ENCODE results near the gene CCDC9B. TPM values are rescaled to one million over a fixed set of nuclear protein-coding genes. Genes with fewer than 3 reads are reported as not detected.

CCDC9B gene
- total RNA-seq, 1 donor from 2014 or later: 0.41 TPM

DNA sequence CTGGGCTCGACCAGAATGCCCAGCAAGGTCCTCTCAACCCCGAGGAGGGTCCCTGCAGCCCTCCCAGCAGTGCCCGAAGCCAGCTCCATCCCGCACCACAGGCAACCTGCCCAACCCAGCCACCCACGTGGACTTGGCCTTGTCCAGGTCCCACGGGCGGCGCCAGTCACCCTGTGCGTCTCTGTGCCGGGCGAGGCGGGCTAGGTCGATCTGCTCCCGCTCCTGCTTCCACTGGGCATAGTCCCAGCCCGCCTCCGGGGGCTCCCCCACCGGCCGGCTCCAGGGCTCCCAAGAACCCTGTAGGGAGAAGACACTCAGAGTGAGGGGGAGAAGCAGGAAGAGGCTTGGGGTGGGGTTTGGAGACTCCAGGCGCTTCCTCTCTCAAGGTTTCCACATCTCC is 3.1 kb downstream of the CCDC9B start:
- no peak for DNase-seq (ENCODE audit: low spot score)
- no peak overlapping the region for H3K27ac Mint-ChIP-seq
- H3K36me3 Mint-ChIP-seq (ENCODE audit: low read depth): no peaks in the 10 kb centered on the region
- H3K27me3 Mint-ChIP-seq (ENCODE audit: low read depth): no peaks in the 10 kb centered on the region
- intact Hi-C loops (cut with micrococcal nuclease): no loop called here
- H3K9me3 Mint-ChIP-seq: no peaks in the 10 kb centered on the region
- H3K4me3 Mint-ChIP-seq (ENCODE audit: low read depth): no peak overlapping the region
- peaks cover 10% of the 10 kb centered on the region for H3K4me1 Mint-ChIP-seq (ENCODE audit: low read depth)

DNA sequence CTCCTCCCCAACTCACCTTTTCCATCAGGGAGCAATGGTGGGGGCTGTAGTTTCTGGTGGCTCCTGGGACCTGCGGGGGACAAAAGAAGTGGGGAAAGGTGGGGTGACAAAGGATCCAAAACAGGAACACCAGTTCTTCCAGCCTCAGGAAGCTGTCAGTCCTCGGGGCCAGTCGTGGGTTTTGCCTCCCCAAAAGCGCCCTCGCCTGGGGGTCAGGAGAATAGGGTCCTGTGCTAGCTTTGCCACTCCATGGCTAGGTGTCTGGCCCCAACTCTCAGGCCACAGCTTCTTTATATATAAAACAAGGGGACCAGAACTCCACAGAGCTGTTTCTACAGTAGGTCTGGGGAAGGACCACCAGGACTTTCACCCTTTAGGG is 4.0 kb downstream of the CCDC9B start:
- Mint-ChIP-seq H3K27me3 (ENCODE audit: low read depth) (no peaks in the 10 kb centered on the region), H3K27ac (no peak overlapping the region), H3K9me3 (no peaks in the 10 kb centered on the region), H3K4me1 (ENCODE audit: low read depth) (peaks cover 10% of the 10 kb centered on the region), H3K4me3 (ENCODE audit: low read depth) (no peak overlapping the region), H3K36me3 (ENCODE audit: low read depth) (no peaks in the 10 kb centered on the region)
- no peak for DNase-seq (ENCODE audit: low spot score)
- intact Hi-C loops (cut with micrococcal nuclease): no loop called here

DNA sequence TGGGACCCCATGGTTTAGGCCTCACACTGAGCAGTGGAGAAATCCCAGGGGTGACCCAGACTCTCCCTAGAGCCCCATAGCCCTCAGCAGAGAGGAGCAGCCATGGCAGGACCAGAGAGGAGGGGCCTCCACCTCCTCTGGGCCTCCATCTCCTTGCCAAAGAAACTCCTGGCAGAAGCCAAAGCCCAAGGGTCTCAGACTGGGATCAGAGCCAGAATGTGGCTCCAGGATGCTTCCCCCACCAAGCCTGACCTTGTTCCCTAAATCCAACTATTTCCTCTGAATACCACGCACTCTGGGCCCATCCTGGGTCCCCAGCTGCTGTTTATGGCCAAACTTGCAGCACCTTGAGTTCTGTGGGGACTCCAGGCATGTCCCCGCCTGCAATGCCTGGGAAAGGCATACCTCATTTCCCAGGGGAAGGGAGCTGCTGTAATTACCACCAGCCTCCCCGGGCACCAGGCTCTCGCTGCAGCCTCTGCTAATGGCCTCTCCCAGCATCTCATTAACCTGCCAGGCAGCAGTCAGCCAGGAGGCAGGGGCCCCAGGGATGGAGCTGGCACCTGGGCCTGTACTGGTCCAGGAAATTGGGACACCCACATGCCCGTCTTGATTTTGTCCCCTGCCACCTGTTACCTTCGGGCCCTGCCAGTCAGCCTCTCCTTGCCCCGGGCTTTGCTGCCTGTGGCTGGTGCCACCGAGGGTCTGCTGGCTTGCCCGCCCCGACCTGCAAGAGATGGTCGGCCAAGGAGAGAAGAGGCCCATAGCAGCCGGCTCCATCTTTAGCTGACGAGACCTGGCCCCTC is 4.6 kb downstream of the CCDC9B start:
- no peak overlapping the region for H3K27ac Mint-ChIP-seq
- no peak overlapping the region for H3K4me3 Mint-ChIP-seq (ENCODE audit: low read depth)
- H3K4me1 Mint-ChIP-seq (ENCODE audit: low read depth): peaks cover 10% of the 10 kb centered on the region
- no peaks in the 10 kb centered on the region for H3K36me3 Mint-ChIP-seq (ENCODE audit: low read depth)
- intact Hi-C loops (cut with micrococcal nuclease): no loop called here
- no peaks in the 10 kb centered on the region for H3K9me3 Mint-ChIP-seq
- no peak for DNase-seq (ENCODE audit: low spot score)
- no peaks in the 10 kb centered on the region for H3K27me3 Mint-ChIP-seq (ENCODE audit: low read depth)

DNA sequence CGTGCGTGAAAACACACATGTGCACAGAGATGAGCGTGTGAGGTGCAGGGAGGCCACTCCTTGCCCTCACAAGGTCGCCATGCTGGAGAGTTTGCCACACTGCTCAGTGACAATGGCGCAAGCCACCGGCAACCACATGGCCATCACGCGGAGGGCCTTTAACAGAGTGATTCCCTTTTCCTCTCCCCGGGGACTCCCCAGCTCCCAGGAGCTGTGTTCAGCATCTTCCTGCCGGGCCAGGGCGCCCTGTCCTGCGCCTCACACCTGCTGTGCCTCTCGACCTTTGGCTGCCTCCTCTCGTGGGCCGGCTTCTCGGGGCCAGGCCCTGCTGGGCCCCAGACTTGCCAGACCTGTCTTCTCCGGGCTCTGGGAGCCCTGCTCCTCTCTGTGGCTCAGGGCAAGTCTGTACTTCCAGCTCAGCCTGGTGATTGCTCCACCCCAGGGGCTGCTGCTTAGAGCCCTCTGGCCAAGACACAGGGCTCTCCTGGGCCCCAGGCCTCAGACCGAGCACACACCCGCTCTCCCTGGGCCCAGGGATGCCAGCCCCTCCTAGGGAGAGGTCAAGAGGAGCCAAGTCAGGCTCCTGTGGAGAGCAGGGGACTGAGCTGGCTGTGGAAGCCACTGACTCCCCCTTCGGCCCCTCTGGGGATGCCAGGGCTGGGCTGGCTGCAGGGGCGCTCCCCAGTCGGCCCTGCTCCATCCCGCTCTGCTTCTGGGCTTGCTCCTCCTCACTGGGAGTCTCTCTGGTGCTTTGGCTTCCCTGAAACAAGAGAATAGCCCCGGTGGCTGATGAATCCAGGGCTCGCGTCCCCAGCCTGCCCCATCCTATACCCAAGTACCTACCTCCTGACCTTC is 5.6 kb downstream of the CCDC9B start:
- Mint-ChIP-seq H3K4me1 (ENCODE audit: low read depth) (peaks cover 10% of the 10 kb centered on the region), H3K4me3 (ENCODE audit: low read depth) (no peak overlapping the region), H3K9me3 (no peaks in the 10 kb centered on the region), H3K27me3 (ENCODE audit: low read depth) (no peaks in the 10 kb centered on the region), H3K36me3 (ENCODE audit: low read depth) (no peaks in the 10 kb centered on the region), H3K27ac (no peak overlapping the region)
- intact Hi-C loops (cut with micrococcal nuclease): no loop called here
- no peak for DNase-seq (ENCODE audit: low spot score)

DNA sequence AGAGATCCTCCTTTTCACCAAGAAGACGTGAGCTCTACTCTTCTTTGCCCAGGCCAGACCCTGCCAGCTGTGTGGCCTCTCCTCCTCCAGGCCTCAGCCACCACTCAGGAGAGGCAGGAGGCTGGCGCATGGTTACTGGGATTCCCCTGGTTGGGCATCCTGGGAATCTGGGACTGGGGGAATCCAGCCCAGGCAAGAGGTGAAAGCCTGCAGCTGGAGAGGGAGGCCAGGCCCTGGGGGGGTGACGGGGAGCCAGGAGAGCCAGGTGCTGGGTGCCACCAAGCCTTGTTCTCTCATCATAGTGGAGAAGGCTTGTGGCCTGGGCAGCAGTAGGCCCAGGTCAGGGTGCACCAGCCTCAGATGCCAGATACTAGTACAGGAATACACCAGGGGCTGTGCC is 6.2 kb downstream of the CCDC9B start:
- H3K4me1 Mint-ChIP-seq (ENCODE audit: low read depth): peaks cover 10% of the 10 kb centered on the region
- DNase-seq (ENCODE audit: low spot score): no peak
- peak overlapping the region; percentile 80 for H3K27ac Mint-ChIP-seq
- no peaks in the 10 kb centered on the region for H3K9me3 Mint-ChIP-seq
- no peaks in the 10 kb centered on the region for H3K27me3 Mint-ChIP-seq (ENCODE audit: low read depth)
- no peak overlapping the region for H3K4me3 Mint-ChIP-seq (ENCODE audit: low read depth)
- intact Hi-C loops (cut with micrococcal nuclease): no loop called here
- no peaks in the 10 kb centered on the region for H3K36me3 Mint-ChIP-seq (ENCODE audit: low read depth)

DNA sequence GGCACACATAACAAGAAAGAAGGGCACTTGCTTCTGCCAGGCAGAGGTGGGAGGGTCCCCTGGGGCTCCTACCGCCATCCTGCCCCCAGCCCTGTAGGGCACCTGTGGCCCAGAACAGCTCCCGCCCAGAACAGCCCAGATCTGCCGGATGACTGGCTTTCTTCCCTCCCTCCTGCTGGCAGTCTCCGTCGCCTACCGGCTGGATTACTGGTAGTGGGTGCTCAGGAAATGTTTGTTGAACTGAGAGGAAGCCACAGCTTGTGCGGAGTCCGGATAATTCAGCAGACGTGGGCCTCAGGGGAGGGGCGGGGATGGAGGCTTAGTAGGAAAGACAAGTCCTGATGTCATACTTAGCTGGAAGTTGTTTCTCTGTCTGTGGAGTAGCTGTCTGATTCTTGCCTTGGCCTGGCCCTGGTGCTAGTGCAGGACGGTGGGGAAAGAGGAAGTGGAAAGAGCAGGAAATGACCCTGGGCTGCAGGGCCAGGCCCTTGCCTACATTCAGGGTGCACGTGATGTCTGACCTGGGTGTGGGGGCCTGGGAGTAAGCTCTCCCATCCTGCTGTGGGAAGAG is 6.7 kb downstream of the CCDC9B start:
- no peak for DNase-seq (ENCODE audit: low spot score)
- no peak overlapping the region for H3K4me3 Mint-ChIP-seq (ENCODE audit: low read depth)
- H3K27ac Mint-ChIP-seq: peak overlapping the region; percentile 80
- no peaks in the 10 kb centered on the region for H3K9me3 Mint-ChIP-seq
- intact Hi-C loops (cut with micrococcal nuclease): no loop called here
- H3K36me3 Mint-ChIP-seq (ENCODE audit: low read depth): no peaks in the 10 kb centered on the region
- H3K4me1 Mint-ChIP-seq (ENCODE audit: low read depth): peaks cover 12% of the 10 kb centered on the region
- H3K27me3 Mint-ChIP-seq (ENCODE audit: low read depth): no peaks in the 10 kb centered on the region

DNA sequence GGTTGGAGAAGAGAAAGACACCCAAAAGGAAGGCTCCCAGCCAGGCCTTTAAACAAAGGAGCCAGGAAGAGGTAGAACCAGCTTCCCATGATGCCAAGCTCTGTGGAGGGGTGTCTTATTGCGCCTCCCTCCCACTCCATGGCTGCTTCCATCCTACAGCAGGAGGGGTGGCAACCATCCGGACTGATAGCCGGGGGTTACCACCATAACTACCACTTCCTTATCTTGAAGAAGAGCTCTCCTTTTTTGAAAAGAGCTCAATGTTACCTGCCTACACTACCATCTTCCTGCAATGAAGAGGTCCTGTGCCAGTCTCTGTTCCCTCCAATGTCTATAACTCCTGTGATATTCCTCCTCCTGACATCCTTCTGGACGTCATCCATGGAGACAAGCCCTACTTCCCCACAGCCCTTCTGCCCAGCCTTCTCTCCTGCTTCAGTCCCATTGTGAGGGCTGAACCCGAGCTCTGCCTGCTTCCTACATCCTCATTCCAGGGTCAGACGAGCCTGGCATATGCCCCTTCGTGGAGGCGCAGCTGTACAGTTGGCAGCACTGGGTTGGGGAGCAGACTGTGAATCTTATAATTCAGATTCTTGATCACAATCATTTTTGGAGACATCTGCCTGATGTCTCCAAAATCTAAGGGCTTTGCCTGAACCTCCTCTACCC is 8.5 kb downstream of the CCDC9B start:
- peaks cover 20% of the 10 kb centered on the region for H3K4me1 Mint-ChIP-seq (ENCODE audit: low read depth)
- H3K36me3 Mint-ChIP-seq (ENCODE audit: low read depth): peaks cover 3% of the 10 kb centered on the region
- H3K9me3 Mint-ChIP-seq: no peaks in the 10 kb centered on the region
- DNase-seq (ENCODE audit: low spot score): no peak
- no peak overlapping the region for H3K4me3 Mint-ChIP-seq (ENCODE audit: low read depth)
- H3K27me3 Mint-ChIP-seq (ENCODE audit: low read depth): no peaks in the 10 kb centered on the region
- intact Hi-C loops (cut with micrococcal nuclease): no loop called here
- H3K27ac Mint-ChIP-seq: no peak overlapping the region

DNA sequence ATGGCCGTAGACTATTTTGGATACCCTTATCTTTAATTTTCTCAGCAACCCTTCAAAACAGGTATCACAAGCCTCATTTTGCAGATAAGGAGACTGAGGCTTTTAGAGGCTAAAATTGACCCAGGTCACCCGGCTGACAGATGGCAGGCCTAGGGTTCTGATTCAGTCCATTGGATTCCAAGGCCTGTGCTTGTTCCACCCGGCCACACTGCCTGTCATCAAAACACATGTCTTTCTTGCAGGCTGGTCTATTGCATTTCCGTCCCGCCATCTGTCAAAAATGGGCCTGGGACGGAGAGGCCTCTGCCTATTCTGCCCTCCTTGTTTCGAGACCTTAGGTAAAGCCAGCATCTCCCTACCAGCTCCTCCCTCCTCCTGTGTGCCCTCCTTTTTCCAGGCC is 9.1 kb downstream of the CCDC9B start:
- peaks cover 20% of the 10 kb centered on the region for H3K4me1 Mint-ChIP-seq (ENCODE audit: low read depth)
- intact Hi-C loops (cut with micrococcal nuclease): no loop called here

DNA sequence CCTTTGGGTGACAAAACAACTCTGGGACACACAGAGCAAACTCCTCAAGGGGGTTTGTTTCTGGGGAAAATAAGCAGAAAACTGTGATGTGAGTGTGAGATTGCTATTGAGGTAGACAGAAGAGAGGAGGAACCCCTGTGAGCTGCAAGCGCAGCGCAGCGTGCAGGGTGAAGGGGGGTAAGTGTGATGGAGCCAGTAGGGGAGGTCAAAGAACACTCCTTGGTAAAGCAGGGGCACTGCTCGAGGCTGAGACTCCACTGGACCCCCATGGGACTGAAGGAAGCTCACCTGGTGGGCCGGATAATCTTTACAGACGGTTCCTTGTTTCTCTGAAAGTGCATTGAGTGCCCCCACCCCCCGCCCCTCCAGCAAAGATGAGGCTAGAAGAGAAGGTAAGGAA is 9.7 kb downstream of the CCDC9B start:
- no peak overlapping the region for H3K4me3 Mint-ChIP-seq (ENCODE audit: low read depth)
- intact Hi-C loops (cut with micrococcal nuclease): no loop called here
- H3K27ac Mint-ChIP-seq: no peak overlapping the region
- DNase-seq (ENCODE audit: low spot score): no peak
- peaks cover 21% of the 10 kb centered on the region for H3K4me1 Mint-ChIP-seq (ENCODE audit: low read depth)
- H3K36me3 Mint-ChIP-seq (ENCODE audit: low read depth): peaks cover 9% of the 10 kb centered on the region
- H3K27me3 Mint-ChIP-seq (ENCODE audit: low read depth): no peaks in the 10 kb centered on the region
- H3K9me3 Mint-ChIP-seq: no peaks in the 10 kb centered on the region

More for the DNA sequence above, 9.1 kb downstream of the CCDC9B start:
- Mint-ChIP-seq H3K36me3 (ENCODE audit: low read depth) (peaks cover 5% of the 10 kb centered on the region), H3K27ac (no peak overlapping the region), H3K27me3 (ENCODE audit: low read depth) (no peaks in the 10 kb centered on the region), H3K4me3 (ENCODE audit: low read depth) (no peak overlapping the region), H3K9me3 (no peaks in the 10 kb centered on the region)
- no peak for DNase-seq (ENCODE audit: low spot score)

DNA sequence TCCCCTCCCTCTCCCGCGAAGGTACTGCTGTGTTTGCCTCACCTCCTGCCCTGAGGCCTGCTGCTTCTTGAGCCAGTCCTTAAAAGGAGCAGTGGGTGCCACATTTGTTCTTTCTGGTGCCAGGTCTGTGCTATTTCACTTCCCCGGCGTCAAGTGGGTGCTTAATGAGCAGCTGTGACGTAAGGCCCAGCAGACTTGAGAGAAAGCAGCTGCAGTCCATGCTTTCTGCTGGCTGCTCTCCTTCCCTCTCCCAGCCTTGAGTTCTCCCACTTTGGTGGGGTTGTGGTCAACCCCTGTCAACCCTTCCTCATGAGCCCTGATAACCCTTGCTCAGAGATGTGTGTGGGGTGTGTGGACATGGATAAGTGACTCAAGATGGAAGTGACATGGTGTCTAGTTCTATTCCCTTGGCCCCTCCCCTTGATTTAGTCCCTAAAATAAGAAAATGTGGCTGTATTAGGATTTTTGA is 10.3 kb downstream of the CCDC9B start:
- no peak for DNase-seq (ENCODE audit: low spot score)
- no peaks in the 10 kb centered on the region for H3K27me3 Mint-ChIP-seq (ENCODE audit: low read depth)
- H3K4me1 Mint-ChIP-seq (ENCODE audit: low read depth): peaks cover 23% of the 10 kb centered on the region
- intact Hi-C loops (cut with micrococcal nuclease): no loop called here
- H3K27ac Mint-ChIP-seq: no peak overlapping the region
- H3K36me3 Mint-ChIP-seq (ENCODE audit: low read depth): peaks cover 11% of the 10 kb centered on the region
- H3K9me3 Mint-ChIP-seq: no peaks in the 10 kb centered on the region
- no peak overlapping the region for H3K4me3 Mint-ChIP-seq (ENCODE audit: low read depth)

DNA sequence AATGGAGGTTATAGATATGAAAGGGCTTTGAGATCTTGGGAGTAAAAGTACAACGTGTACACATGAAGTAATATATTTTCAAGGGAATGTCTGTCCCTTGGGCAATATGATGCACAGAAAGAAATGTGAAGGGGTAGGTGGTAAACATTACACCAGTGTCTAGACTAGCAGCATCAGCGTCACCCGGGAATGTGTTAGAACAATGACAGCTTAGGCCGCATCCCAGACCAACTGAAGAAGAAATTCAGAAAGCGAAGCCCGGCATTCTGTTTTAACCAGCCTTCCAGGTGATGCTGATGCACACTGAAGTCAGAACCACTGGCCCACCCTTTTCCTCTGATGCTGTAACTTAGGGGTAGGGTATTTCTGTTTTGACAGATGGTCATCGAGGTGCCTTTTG is 10.9 kb downstream of the CCDC9B start:
- DNase-seq (ENCODE audit: low spot score): no peak
- intact Hi-C loops (cut with micrococcal nuclease): no loop called here
- H3K27ac Mint-ChIP-seq: no peak overlapping the region
- H3K4me3 Mint-ChIP-seq (ENCODE audit: low read depth): no peak overlapping the region
- H3K27me3 Mint-ChIP-seq (ENCODE audit: low read depth): peaks cover 4% of the 10 kb centered on the region
- peaks cover 28% of the 10 kb centered on the region for H3K4me1 Mint-ChIP-seq (ENCODE audit: low read depth)
- no peaks in the 10 kb centered on the region for H3K9me3 Mint-ChIP-seq
- peaks cover 15% of the 10 kb centered on the region for H3K36me3 Mint-ChIP-seq (ENCODE audit: low read depth)

DNA sequence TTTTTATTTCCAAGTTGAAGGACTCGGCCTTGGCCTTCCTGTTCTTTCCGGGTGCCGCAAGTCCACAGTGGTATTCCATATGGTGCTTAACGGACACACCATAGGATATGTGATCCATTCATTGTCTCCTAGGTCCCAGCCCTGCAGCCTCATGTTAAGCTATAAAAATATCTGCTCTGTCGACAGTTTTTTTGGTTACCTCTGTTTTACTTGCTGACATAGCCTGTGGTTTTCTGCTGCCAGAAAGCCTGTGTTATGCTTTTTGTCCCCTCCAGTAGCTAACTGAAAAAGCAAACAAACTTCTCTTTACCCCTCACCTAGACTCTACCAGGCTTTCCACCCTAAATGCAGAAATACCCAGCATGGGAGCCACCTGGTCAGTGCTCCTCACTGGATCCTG is 12.0 kb downstream of the CCDC9B start:
- peaks cover 4% of the 10 kb centered on the region for H3K27me3 Mint-ChIP-seq (ENCODE audit: low read depth)
- intact Hi-C loops (cut with micrococcal nuclease): no loop called here
- peaks cover 22% of the 10 kb centered on the region for H3K4me1 Mint-ChIP-seq (ENCODE audit: low read depth)
- no peak overlapping the region for H3K4me3 Mint-ChIP-seq (ENCODE audit: low read depth)
- peak overlapping the region; percentile 23 for H3K27ac Mint-ChIP-seq
- H3K9me3 Mint-ChIP-seq: no peaks in the 10 kb centered on the region
- DNase-seq (ENCODE audit: low spot score): no peak
- peaks cover 15% of the 10 kb centered on the region for H3K36me3 Mint-ChIP-seq (ENCODE audit: low read depth)

Measured in activated T-helper 2 cell treated with anti-CD3 and anti-CD28 coated beads, Interferon-gamma antibody, Interleukin-2, Interleukin-4, amounts not matched to agents 10 μg/mL and 5 μg/mL and 100 μg/mL, durations not matched to agents 14 hours and 24 hours and 36 hours (primary cell).